Stimulated activated CD4-positive, alpha-beta T cell treated with anti-CD3 and anti-CD28 coated beads, Interleukin-1b, Interleukin-23, amount 100 ng/mL, for 24 hours (primary cell): ENCODE measurements around the gene LENG1.

Experiments
- DNase-seq, 4 experiments: peaks; one replicate each; pipeline ENCODE4 v3.0.0-alpha.2; 2020; ENCODE audit warnings: low read depth in 4 of 4, low spot score in 1 of 4

LENG1 gene

GRCh38 chr19:54114340-54115108 is 45.0 kb downstream of the LENG1 start:
- no peak for DNase-seq

DNA sequence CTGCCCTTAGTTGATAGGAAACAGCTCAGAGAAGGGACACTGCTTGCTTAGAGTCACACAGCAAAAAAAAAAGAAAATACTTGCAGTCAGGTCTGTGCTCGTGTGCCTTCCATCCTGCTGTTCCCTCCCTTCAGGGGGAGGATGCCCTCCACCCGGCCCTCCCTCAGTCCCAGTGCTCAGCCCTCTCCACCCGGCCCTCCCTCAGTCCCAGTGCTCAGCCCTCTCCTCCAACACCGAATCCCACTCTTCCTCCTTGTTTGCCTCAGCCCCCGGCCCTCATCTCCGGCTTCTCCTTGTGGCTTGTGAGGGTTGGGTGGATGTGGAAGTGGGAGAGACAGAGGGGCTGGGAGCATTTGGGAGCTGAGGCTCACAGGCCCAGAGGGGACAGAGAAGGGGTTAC is 49.9 kb downstream of the LENG1 start:
- no peak for DNase-seq

DNA sequence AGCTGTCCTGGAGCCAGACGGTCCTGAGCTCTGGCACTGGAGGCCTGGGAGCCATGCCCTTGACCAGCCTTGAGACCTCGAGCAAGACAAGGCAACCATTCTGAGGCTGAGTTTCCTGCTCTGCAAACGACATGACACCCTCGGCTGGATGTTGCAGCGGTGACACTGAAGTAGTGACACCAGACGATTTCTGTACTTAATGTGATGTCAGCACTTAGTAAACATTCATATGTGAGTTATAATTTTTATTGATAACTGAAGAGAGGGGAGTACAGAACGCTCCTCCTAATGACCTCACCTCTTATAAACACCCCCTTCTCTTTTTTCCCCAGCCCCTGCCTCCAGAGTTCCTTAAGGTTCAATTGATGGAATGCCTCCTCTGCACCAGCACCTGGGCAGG is 51.0 kb downstream of the LENG1 start:
- no peak for DNase-seq

DNA sequence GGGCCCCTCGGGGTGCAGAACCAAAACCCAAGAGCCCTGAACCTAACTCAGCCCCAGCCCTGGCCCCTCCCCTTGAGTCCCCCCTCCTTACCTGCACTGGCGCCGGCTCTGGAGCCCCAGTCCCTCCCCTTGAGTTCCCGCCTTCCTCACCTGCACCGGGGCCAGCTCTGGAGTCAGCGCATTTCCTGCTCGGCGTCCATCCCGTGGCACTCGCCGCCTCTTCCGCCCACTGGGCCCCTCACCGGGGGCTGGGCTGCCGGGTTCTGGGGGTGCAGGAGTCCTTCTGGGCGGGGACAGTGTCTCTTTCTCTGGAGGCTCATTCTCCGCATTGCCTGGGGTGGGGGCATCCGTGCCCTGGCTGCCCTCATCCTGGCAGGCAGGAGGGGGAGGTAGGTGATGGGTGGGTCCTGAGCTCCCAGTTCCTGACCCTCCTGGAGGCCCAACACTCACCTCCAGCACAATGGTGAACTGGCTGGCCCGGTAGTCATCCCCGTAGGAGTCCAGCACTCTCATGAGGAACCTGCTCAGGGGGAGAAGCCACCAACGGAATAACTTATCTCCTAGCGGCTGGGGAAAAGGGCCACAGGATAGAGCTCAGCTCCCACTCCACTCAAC is 51.5 kb downstream of the LENG1 start:
- no peak for DNase-seq

DNA sequence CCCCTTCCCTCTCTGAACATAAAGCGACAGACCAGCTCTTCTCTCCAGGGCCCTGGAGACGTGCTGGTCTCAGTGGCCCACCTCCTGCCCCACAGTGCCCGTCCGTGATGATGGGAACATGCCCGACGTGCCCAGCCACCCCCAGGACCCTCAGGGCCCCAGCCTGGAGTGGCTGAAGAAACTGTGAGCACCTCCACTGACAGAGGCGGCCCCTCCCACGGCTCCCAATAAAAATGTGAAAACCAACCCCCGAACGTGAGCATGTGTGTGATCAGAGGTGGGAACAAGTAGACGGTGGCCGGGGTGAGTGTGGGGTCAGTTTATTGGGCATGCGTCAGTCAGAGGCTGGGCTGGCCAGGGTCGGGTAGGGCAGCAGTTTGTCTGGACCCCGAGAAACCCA is 52.8 kb downstream of the LENG1 start:
- no peak for DNase-seq

GRCh38 chr19:54105796-54106195 is 53.7 kb downstream of the LENG1 start:
- no peak for DNase-seq
